Stomach (tissue), 4 donors: ENCODE results near the gene C6orf89.

ENCODE experiments used
- CTCF ChIP-seq, 7 experiments: fragments of 450-650 bp in 4 of 7; fragments of 200-600 bp in 3 of 7; sonication (generic) in 3 of 7; IDR thresholded peaks; one replicate each; pipeline ENCODE4 v1.5.1; 2016 to 2019; ENCODE audit warnings: antibody characterized with exemption in 7 of 7, control low read depth in 2 of 7, mild to moderate bottlenecking in 1 of 7
- POLR2A ChIP-seq, 4 donors: fragments of 450-650 bp; IDR thresholded peaks; one replicate each; pipeline ENCODE4 v1.6.1; 2016; ENCODE audit warnings: antibody characterized with exemption in 4 of 4, control low read depth in 2 of 4, mild to moderate bottlenecking in 1 of 4, moderate library complexity in 1 of 4
- POLR2AphosphoS5 ChIP-seq, 3 donors: sonication (generic); formaldehyde crosslinking; IDR thresholded peaks; one replicate each; pipeline ENCODE4 v1.6.1; 2016; ENCODE audit warnings: antibody characterized with exemption in 3 of 3

DNA sequence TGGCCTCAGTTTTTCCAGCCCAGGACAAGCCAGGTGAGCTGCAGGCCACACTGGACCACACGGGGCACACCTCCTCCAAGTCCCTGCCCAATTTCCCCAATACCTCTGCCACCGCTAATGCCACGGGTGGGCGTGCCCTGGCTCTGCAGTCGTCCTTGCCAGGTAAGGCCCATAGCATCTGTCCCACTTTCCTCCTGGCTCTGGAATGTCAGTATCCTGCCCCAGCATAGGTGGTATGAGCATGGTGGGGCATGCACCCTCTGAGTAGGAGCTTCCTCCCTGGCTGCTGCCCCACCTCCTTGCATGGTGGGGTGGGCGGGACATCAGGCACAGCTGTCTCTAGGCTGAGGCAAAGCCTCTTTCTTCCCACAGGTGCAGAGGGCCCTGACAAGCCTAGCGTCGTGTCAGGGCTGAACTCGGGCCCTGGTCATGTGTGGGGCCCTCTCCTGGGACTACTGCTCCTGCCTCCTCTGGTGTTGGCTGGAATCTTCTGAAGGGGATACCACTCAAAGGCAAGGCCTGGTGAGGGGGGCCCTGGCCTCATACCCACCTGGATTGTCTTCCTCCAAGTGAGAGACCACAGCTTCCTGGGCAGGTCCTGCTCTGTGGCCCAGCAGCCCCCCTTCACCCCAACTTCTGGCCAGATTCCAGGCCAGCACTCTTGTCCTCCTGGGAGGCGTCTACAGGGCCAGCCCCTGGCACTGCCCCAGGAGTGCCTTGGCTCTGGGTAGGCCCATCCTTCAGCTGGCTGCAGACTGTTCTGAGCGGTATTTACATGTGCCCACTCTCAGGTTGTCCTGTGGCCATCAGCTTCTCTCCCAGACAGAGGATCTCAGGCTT lies 77.9 kb downstream of the C6orf89 start:
- no peak for TF ChIP-seq CTCF (IDR thresholded peaks at IDR 0.05)
- TF ChIP-seq POLR2A (IDR thresholded peaks at IDR 0.05): no peak
- TF ChIP-seq POLR2AphosphoS5 (IDR thresholded peaks at IDR 0.05): no peak
